Central memory CD4-positive, alpha-beta T cell (primary cell): Measurements from ENCODE around the gene SLC4A2.

ENCODE experiments used
- DNase-seq: peaks from one replicate; pipeline ENCODE4 v3.0.0; 2022

SLC4A2 gene

GRCh38 chr7:151095828-151096475 lies 36.6 kb downstream of the SLC4A2 start:
- DNase-seq, result peak; percentile 55

DNA sequence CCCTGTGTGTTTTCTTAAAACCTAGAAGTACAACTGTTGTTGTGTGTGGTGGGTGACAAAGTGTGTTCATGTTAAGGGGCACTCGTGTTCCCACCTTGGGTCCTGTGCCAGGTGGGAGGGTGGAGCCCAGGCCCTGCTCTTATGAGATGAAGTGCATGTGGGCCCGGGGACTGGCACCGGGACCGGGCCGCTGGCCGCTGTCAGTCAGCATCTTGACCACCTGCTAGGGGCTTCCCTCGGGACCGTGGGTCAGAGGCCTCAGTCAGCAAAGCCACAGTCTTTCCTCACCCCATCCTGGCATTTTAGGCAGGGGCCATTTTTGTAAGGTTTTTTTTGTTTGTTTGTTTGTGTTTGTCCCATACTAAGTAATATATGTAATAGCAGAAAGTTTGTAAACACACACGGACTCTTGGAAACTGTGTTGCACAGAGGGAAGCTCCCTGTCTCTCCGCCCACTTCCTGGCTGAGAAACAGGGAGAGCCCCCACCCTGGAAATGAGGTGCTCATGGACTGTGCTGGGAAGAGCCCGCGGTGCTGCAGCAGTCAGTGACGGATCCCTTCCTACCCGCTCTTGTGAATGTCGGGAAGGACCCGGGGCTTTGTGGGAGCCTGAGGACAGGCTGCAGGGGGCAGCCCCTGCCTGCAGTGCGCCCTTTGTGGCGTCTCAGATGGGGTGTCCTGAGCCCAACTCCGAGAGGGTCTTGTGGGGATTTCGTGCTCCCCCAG lies 40.3 kb downstream of the SLC4A2 start:
- no peak for DNase-seq

DNA sequence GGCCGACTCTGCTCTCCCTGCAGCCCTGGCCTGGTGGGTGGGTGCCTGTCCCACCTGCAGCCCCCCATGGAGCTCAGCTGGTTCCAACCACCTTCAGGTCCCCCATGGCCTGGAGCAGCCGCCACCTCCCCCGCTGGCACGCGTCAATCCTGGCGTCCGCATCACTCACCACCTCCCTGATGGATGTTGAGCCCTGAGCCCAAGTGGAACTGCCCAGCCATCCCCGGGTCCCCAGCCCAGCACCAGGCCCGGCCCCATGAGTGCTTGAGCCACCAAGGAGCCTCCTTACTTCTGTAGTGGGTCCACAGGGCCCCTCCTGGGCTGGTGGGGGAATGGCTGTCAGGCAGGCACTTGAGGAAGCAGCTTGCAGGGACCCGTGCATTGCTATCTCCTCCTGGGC lies 41.5 kb downstream of the SLC4A2 start:
- no peak for DNase-seq

GRCh38 chr7:151101621-151102396 lies 42.4 kb downstream of the SLC4A2 start:
- DNase-seq, result no peak

DNA sequence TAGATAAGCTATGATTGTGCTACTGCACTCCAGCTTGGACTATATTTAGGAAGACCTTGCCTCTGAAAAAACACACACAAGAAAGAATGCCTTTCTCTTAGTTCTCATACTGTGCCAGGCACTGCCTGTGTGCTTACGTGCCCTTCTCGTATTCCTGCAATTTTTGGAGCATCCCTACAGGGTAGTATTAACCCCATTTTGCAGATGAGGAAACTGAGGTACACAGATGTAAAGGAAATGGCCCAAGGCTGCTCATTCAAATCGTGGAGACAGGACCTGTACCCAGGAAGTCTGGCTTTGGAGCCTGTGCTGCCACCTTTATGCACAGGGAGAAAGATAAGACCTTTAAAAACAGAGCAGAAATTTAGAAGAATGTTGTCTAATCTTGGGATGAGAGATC lies 43.6 kb downstream of the SLC4A2 start:
- no peak for DNase-seq

DNA sequence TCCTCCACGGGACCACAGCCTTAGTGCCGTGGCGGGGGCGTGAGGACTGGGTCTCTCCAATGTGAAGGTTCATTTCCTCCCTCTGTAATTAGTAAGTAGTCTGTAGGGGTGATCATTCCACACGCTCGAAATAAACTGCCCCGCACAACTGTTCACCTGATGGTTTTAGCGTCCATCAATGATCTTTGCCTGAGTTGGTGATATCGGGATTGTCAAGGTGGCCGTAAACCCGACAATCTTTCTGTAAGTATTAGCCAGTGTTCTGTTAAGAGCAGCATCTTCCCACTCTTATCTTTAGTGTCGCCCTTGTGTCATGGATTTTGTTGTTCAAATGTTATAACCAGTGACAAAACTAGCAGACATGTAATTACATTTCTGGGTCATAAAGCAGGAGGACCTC lies 44.6 kb downstream of the SLC4A2 start:
- no peak for DNase-seq

- DNase-seq, result no peak
Measured at GRCh38 chr7:151104411-151105235, 45.2 kb downstream of the SLC4A2 start.

DNA sequence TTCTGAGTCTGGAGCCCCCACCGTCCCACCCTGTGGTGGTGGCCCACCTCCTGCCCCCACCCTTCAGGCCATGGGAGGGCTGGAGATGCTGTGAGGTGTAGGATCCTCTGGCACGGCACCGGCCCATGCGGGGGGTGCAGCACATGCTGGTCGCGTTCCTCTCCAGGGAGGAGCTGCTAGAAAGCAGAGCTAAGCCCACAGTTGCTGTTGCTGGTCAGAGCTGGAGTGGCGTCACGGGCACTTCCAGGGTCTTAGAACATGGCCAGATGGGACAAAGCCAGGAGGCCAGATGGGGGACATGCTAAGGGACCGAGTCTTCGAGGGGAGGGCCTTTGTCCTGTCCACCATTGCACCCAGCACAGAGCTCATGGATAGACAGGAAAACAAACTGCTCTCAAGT lies 48.5 kb downstream of the SLC4A2 start:
- no peak for DNase-seq

- DNase-seq, result no peak
Measured at GRCh38 chr7:151109094-151110048, 50.0 kb downstream of the SLC4A2 start.

GRCh38 chr7:151110236-151110940 lies 51.0 kb downstream of the SLC4A2 start:
- no peak for DNase-seq

DNA sequence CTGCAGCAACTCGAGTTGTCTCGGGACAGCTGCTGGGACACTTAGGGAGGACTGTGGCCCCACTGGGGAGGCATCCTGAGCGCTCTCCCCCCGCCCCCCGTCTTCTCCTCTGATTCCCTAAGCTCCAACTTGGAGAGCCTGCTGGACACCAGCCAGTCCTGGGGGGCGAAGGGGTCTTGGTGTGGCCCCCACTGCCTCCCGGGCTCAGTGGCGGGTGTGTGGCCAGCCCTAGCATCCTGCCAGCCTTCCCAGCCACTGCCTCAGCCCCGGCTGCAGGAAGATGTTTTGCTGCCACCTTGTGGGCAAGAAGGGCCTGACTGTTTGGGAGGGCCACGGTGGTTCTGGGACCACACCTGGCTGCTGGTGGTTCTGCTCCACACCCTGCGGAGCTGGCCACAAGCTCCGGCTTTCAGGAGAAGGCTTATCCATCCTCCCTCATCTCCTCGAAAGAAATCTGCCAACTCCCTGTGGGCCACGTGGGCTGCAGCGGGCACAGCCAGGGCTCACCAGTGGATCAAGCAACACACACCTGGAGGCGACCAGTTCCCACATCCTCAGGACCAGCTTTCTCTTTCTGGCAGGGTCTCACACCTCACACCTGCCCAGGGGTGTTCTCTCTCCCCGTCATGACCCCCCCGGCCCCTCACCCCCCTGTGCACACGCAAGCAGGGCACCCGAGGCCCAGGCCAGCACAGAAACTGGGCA lies 51.7 kb downstream of the SLC4A2 start:
- DNase-seq, result peak; percentile 62

- no peak for DNase-seq
Measured at GRCh38 chr7:151113344-151114150, 54.2 kb downstream of the SLC4A2 start.

DNA sequence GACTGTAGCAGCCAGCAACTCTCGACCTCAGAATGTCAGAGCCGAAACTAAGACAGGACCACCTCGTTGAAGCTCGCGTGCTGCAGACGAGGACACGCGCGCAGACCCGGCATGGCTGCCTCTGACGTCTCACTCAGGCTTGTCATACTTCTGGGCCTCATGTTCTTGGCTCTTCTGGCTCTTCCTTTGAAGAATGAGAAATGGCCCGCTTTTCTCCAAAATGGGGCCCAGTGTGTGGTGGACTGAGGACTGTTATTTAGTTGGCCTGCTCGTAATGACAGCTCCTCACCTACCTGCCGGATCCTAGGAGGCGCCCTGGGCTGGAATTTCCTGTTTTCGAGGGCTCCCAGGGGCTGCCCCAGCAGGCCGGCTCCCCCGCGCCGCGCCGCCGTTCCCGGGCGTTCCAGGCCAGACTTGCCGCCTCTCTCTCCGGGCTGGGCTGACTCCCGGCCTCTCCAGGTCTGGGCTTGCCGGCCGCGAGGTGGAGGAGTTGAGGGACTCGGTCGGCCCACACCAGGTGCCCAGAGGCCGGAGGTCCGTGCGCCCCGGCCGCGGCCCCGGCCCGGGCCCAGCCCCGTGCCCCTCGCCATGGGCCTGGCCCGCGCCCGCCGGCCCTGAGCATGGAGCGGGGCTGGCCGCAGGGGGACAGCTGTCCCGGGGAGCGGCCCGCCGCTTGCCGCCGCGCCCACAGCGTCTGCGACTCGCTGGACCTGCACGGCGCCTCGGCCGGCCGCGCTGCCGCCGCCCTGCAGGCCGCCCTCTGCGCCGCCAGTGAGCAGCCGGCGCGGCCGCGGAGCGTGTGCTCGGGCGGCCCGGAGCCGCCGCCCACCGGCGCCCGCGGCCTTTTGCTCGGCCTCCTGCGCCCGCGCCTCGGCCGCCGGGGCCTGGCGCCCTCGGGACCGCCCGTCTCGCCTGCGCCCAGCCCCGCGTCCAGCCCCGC lies 55.0 kb downstream of the SLC4A2 start:
- no peak for DNase-seq

DNA sequence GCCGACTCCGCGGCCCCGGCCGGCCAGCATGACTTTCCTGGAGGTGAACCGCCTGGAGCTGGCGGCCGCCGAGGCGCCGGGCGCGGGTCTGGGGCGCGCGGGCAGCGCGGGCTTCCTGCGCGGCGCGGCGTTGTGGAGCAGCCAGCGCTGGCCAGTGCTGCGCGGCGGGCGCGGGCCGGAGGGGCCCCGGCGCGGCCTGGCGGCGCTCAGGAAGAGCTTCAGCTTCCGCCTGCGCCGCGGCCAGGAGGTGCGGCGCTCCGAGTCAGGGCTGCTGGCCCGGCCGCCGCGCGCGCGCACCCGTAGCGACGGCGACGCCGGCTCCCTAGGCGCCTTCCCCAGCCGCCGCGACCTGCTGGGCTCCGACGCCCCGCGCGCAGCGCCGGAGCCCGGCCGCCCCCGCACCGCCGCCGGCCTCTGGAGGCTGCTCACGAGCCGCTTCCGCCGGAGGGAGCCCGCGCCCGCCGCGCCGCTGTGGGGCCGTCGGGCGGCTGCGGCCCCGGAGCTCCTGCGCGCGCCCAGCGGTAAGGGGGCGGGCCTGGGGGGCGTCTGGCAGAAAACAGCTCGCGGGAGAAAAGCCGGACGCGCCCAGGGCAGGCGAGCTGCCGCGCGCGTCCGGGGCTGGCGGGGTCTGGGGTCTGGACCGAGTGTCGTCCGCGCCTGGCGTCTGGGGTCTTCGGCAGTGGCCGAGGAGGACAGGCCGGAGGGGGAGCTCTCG lies 55.9 kb downstream of the SLC4A2 start:
- peak; percentile 27 for DNase-seq

DNA sequence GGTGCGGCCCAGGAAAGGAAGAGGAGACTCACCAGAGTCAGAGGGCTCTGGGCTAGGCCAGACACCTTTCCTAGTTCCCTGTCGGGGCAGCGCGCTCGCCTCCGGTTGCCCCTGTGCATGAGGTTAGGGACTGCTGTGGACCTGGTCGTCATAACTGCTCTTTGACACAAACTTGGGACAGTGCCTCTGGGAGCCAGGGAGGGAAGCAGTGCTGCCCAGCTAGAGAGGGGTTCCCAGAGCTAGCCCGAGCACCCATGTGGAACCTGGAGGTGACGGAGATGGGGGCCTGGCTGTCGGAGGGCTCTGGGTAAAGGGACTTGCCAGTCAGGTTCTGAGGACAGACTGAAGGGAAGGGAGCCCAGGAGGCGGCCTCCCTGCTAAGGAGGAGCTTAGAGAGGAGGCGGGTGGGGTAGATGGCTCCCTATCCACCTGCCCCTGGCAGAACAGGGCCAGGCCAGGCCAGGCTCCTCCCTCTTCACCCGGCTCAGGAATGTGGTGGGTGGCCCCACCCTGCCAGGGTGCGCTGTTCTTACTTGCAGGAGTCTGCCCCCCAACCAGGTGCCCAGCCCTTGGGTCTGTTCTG lies 56.5 kb downstream of the SLC4A2 start:
- no peak for DNase-seq

- DNase-seq, result no peak
Measured at GRCh38 chr7:151116603-151117440, 57.4 kb downstream of the SLC4A2 start.
